Measurements from ENCODE around the gene GLRA3. TPM values are rescaled to one million over a fixed set of nuclear protein-coding genes. Genes with fewer than 3 reads are reported as not detected.

The GLRA3 gene
- total and polyA plus RNA-seq, 2 of the 8 experiments (the other 6 are each of a cell fraction or from before 2014, with no cell fraction given), result 0.02 TPM; not detected in 1

- Histone ChIP-seq H3K9me3 (ENCODE audit: insufficient read depth in 2 of 2, low read depth in 1 of 2, low read length in 1 of 2) (peaks cover 17 to 22% of the 10 kb centered on the region in 2 experiments), H4K20me1 (replicated peaks in 1 of 2; ENCODE audit: control insufficient read depth in 1 of 2, insufficient read depth in 2 of 2, low read length in 2 of 2) (no peaks in the 10 kb centered on the region), H3K14ac (ENCODE audit: insufficient read length) (no peak overlapping the region), H3K56ac (replicated peaks; ENCODE audit: insufficient read length, low read depth, low read length) (no peak overlapping the region), H4K8ac (ENCODE audit: extremely low read depth, insufficient read depth, low read length) (no peak overlapping the region), H3K9ac (replicated peaks in 1 of 4; ENCODE audit: extremely low read depth in 1 of 4, low read depth in 3 of 4, low read length in 3 of 4) (no peak overlapping the region), H2AK5ac (ENCODE audit: low read depth, low read length) (no peak overlapping the region), H3K23me2 (ENCODE audit: low read depth, low read length) (no peaks in the 10 kb centered on the region), H4K5ac (ENCODE audit: insufficient read length, low read depth, low read length) (no peak overlapping the region), H2BK120ac (replicated peaks; ENCODE audit: low read depth, low read length) (no peak overlapping the region), H3K23ac (ENCODE audit: insufficient read length) (no peak overlapping the region), H2BK15ac (ENCODE audit: low read length) (no peak overlapping the region), H3K4me3 (ENCODE audit: extremely low read depth in 1 of 4, insufficient read depth in 2 of 4, low read depth in 3 of 4, low read length in 4 of 4) (no peak overlapping the region), H2AFZ (ENCODE audit: low read length) (no peak overlapping the region), H3K36me3 (ENCODE audit: control insufficient read depth in 2 of 4, insufficient read depth in 4 of 4, low read length in 3 of 4) (no peaks in the 10 kb centered on the region), H3K79me1 (ENCODE audit: low read depth, low read length) (no peaks in the 10 kb centered on the region), H2BK20ac (ENCODE audit: low read length) (no peak overlapping the region), H3K79me2 (ENCODE audit: control insufficient read depth in 1 of 2, insufficient read depth in 2 of 2, low read length in 2 of 2) (no peaks in the 10 kb centered on the region), H3K27me3 (replicated peaks in 1 of 4; ENCODE audit: control insufficient read depth in 3 of 4, extremely low read depth in 1 of 4, insufficient read depth in 3 of 4, low read length in 3 of 4) (no peaks in the 10 kb centered on the region), H2BK12ac (ENCODE audit: low read depth, low read length) (no peak overlapping the region), H3K27ac (ENCODE audit: low read depth, low read length) (no peak overlapping the region), H3K18ac (ENCODE audit: extremely low read depth, low read length) (no peak overlapping the region), H3K4ac (replicated peaks; ENCODE audit: insufficient read length, low read depth, low read length) (no peak overlapping the region), H4K91ac (replicated peaks; ENCODE audit: insufficient read length, low read length) (no peak overlapping the region), H3K4me1 (replicated peaks in 1 of 4; ENCODE audit: control insufficient read depth in 3 of 4, insufficient read depth in 4 of 4, low read length in 3 of 4) (no peaks in the 10 kb centered on the region), H3K4me2 (ENCODE audit: insufficient read depth in 1 of 2, low read depth in 2 of 2, low read length in 2 of 2) (no peak overlapping the region), H2BK5ac (ENCODE audit: low read depth, low read length) (no peak overlapping the region)
- TF ChIP-seq EGR1 (IDR thresholded peaks at IDR 0.05; ENCODE audit: borderline replicate concordance, low read depth, low read length) (no peak), SIRT6 (IDR thresholded peaks at IDR 0.05; ENCODE audit: low read length) (no peak), FOSL1 (IDR thresholded peaks at IDR 0.05; ENCODE audit: insufficient read depth, low read depth, low read length) (no peak), PHF8 (conservative IDR thresholded peaks at IDR 0.05; ENCODE audit: low read depth, low read length) (no peak), EZH2 (IDR thresholded peaks at IDR 0.05; ENCODE audit: low read depth, low read length, severe bottlenecking) (no peak), SAP30 (IDR thresholded peaks at IDR 0.05; ENCODE audit: insufficient read depth, insufficient replicate concordance, low read length) (no peak), CHD1 (IDR thresholded peaks at IDR 0.05; ENCODE audit: low read depth, low read length) (no peak), CBX8 (IDR thresholded peaks at IDR 0.05; ENCODE audit: borderline replicate concordance, low read depth, low read length) (no peak)
- ChIA-PET CTCF (ENCODE audit: partially characterized antibody) (interaction anchor here (1.2 kb wide), 1 partner anchor 13 kb away, joined by 7 read pairs; no protein-coding TSS in a partner anchor), POLR2A (ENCODE audit: partially characterized antibody) (interaction anchor here (0.9 kb wide), 1 partner anchor 16 kb away, joined by 3 read pairs; no protein-coding TSS in a partner anchor)
- FAIRE-seq, result no peak
- WGBS, 2 experiments (ENCODE audit: extremely low coverage in 1 of 2, insufficient coverage in 1 of 2, insufficient read length in 1 of 2, insufficient replicate concordance in 2 of 2, low coverage in 1 of 2, low lambda C conversion rate in 2 of 2, missing lambda C conversion rate in 1 of 2), result 94% methylated on average over 2 of the region's 2 CpGs; no CpG with 5 or more reads in 1 of the 2 experiments
- DNase-seq (ENCODE audit: low read depth in 1 of 2, low spot score in 2 of 2), result no peak
Observed at GRCh38 chr4:174813292-174813691, 15.8 kb downstream of the GLRA3 start.

Data from H1 (cell line).